HepG2 (cell line): ENCODE data around the gene MSMP. TPM values are rescaled to one million over a fixed set of nuclear protein-coding genes. Genes with fewer than 3 reads are reported as not detected.

Experiments
- ARID4A ChIP-seq: sonication (generic); formaldehyde crosslinking; IDR thresholded peaks from 2 replicates; pipeline ENCODE4 v1.5.0; 2020; ENCODE audit warnings: mild to moderate bottlenecking, missing genetic modification reagents, borderline replicate concordance
- CAMTA2 ChIP-seq: sonication (generic); formaldehyde crosslinking; IDR thresholded peaks from 2 replicates; pipeline ENCODE4 v1.4.0; 2020; ENCODE audit warnings: mild to moderate bottlenecking, missing genetic modification reagents, borderline replicate concordance
- HES4 ChIP-seq: sonication (generic); formaldehyde crosslinking; IDR thresholded peaks from 2 replicates; pipeline ENCODE4 v1.9.0; 2021; ENCODE audit warnings: mild to moderate bottlenecking, missing genetic modification reagents, borderline replicate concordance
- HIC2 ChIP-seq: sonication (generic); formaldehyde crosslinking; IDR thresholded peaks from 2 replicates; pipeline ENCODE4 v1.9.0; 2022; ENCODE audit warnings: low read depth, missing genetic modification reagents
- KLF9 ChIP-seq: IDR thresholded peaks from 2 replicates; pipeline ENCODE4 v1.6.1; 2016; ENCODE audit warnings: low read depth
- MATR3 ChIP-seq: sonication (generic); formaldehyde crosslinking; IDR thresholded peaks from 2 replicates; pipeline ENCODE4 v1.4.0; 2020; ENCODE audit warnings: missing genetic modification reagents
- MED13 ChIP-seq: sonication (generic); formaldehyde crosslinking; IDR thresholded peaks from 2 replicates; pipeline ENCODE4 v1.5.0; 2020; ENCODE audit warnings: missing genetic modification reagents
- MIER2 ChIP-seq: IDR thresholded peaks from 2 replicates; pipeline ENCODE4 v1.6.1; 2016; ENCODE audit warnings: missing biosample characterization, missing genetic modification reagents
- RFXANK ChIP-seq: IDR thresholded peaks from 2 replicates; pipeline ENCODE4 v1.6.1; 2016
- XBP1 ChIP-seq: sonication (generic); formaldehyde crosslinking; IDR thresholded peaks from 2 replicates; pipeline ENCODE4 v1.5.0; 2020; ENCODE audit warnings: missing genetic modification reagents
- ZHX1 ChIP-seq: sonication (generic); formaldehyde crosslinking; IDR thresholded peaks from 2 replicates; pipeline ENCODE4 v1.8.1; 2022; ENCODE audit warnings: low read depth, mild to moderate bottlenecking, missing genetic modification reagents
- ZNF512B ChIP-seq: sonication (generic); formaldehyde crosslinking; IDR thresholded peaks from 2 replicates; pipeline ENCODE4 v1.5.1; 2020; ENCODE audit warnings: missing genetic modification reagents, mild to moderate bottlenecking, borderline replicate concordance
- ZNF574 ChIP-seq: sonication (generic); formaldehyde crosslinking; IDR thresholded peaks from 2 replicates; pipeline ENCODE4 v1.4.0; 2020; ENCODE audit warnings: missing genetic modification reagents
- ZNF713 ChIP-seq: sonication (generic); formaldehyde crosslinking; IDR thresholded peaks from 2 replicates; pipeline ENCODE4 v1.4.0; 2020; ENCODE audit warnings: mild to moderate bottlenecking, missing genetic modification reagents
- polyA plus RNA-seq, 8 experiments: library from polyadenylated mRNA; depleted of rRNA in 3 of 8; stranded (reverse) in 7 of 8; unstranded in 1 of 8; fragments of >200 nt; fragmentation: Illumina TruSeq in 4 of 8; extraction: Trizol in 4 of 8; gene quantifications; 2 replicates each; pipeline versions ENCODE4 v1.2.1 to v1.2.3, GENCODE V29; 2011 to 2016; ENCODE audit warnings: low read depth in 4 of 8, missing spikeins in 1 of 8, mixed read lengths in 1 of 8; ENCODE audit not compliant: insufficient read depth in 1 of 8
- total RNA-seq, 5 experiments: library from RNA; depleted of rRNA; stranded (reverse); fragments of >200 nt; fragmentation: Illumina TruSeq; extraction: Trizol; gene quantifications; 2 replicates each; pipeline ENCODE4 v1.2.3, GENCODE V29; 2016; ENCODE audit warnings: low read depth in 1 of 5

MSMP gene
- total and polyA plus RNA-seq, 2 of the 13 experiments (the other 11 are each of a cell fraction or from before 2014, with no cell fraction given) = 0.24 to 0.46 TPM

- TF ChIP-seq ZNF574 (CRISPR knock-in tag) (no peak), ARID4A (CRISPR knock-in tag) (no peak; the same call in 1 of the 2 replicates), XBP1 (CRISPR knock-in tag) (no peak), MIER2 (CRISPR knock-in tag) (no peak), ZNF713 (CRISPR knock-in tag) (no peak), MED13 (no peak), HIC2 (no peak), ZHX1 (CRISPR knock-in tag) (no peak), ZNF512B (CRISPR knock-in tag) (no peak), HES4 (peak; percentile 2; the same call in 1 of the 2 replicates), KLF9 (CRISPR knock-in tag) (no peak), MATR3 (CRISPR knock-in tag) (no peak), RFXANK (no peak), CAMTA2 (CRISPR knock-in tag) (no peak)
Observed at GRCh38 chr9:35749515-35750255, 4.4 kb downstream of the MSMP start (continued).
